ENCODE measurements around the gene RHPN2. TPM values are rescaled to one million over a fixed set of nuclear protein-coding genes. Genes with fewer than 3 reads are reported as not detected.

RHPN2 gene
- total and polyA plus RNA-seq, 2 of the 8 experiments (the other 6 are each of a cell fraction or from before 2014, with no cell fraction given), result 22.8 to 31.1 TPM

DNA sequence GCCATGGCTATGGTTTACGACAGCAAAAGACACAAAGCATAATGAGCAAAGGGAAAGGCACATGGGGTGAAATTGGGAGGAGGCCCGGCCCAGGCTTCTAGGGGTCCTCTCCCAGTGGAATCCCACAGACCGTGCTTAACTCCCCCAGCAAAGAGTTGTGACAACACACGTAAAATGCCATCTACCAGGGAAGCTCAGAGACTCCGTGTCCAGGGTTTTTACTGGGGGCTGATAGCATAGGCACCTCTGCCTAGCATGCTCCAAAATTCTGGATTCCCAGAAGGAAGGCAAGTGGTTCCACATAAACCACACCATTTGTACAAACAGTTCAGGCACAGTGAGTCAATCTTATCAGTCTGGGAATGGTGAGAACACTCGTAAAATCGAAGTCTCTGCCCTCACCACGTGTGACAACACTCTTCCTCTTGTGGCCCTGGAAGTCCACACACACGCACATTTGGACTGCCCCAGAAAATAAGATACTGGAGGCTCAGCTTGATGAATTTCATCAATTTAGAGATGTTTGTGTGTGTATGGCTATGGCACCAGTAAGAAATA lies 34.9 kb downstream of the RHPN2 start (continued):
- TF ChIP-seq CTCF (IDR thresholded peaks at IDR 0.05; ENCODE audit: control extremely low read depth in 1 of 3, insufficient read depth in 1 of 3, low read depth in 1 of 3, low read length in 3 of 3) (no peak), SRF (IDR thresholded peaks at IDR 0.05; ENCODE audit: low read depth, low read length) (no peak), YY1 (IDR thresholded peaks at IDR 0.05; ENCODE audit: low read depth, low read length) (no peak), TCF12 (IDR thresholded peaks at IDR 0.05; ENCODE audit: low read depth, low read length) (no peak), CHD7 (IDR thresholded peaks at IDR 0.05; ENCODE audit: insufficient replicate concordance, low read length) (no peak), GTF2F1 (IDR thresholded peaks at IDR 0.05; ENCODE audit: borderline replicate concordance, low read depth, low read length) (no peak), SAP30 (IDR thresholded peaks at IDR 0.05; ENCODE audit: insufficient read depth, insufficient replicate concordance, low read length) (no peak)
